GM18907 (cell line): Measurements from ENCODE around the gene ARVCF.

Experiments
- ATAC-seq: cut with Tn5 transposase; IDR thresholded peaks from one replicate; pipeline ENCODE4 v1.9.1; 2021; ENCODE audit warnings: mild to moderate bottlenecking, moderate library complexity; ENCODE audit not compliant: unreplicated experiment

The ARVCF gene

DNA sequence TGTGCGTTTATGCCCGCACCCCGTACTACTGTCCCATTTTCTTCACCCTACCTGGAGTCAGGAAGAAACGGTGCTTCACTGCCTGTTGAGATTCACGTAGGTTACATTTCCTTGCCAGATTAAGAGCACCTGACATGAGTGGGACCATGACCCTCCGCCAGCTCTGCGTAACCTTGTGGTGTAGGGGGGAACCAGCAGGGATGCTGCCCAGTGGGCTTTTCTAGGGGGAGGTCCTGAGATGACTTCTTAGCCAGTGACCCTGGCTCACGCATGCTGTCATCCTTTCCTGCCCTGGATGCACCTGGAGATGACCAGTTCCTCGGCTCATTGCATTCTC, 967 bp upstream of the ARVCF start:
- ATAC-seq: no peak

- no peak for ATAC-seq
Measured at GRCh38 chr22:20015971-20016733, 471 bp downstream of the ARVCF start.

DNA sequence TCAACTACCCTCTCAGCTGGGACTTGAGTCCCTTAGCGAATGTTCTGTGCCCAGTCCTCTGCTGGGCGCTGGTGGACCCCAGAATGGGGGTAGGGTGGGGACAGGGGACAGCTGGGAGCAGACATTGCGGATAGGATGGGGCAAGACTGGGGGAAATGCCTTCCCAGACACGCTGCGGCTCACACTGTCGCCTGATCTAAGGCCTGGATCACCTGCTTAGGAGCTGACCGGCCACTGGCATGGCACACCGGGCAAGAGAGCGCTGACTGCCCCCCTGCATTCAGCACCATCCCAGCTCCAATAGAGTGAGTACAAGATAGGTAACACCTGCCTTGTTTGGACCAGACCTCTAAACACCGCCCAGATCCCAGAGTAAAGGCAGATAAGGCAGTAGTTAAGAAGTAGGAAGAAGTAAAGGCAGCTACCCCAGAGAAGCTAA, 1.4 kb downstream of the ARVCF start:
- no peak for ATAC-seq

- ATAC-seq: no peak
Measured at GRCh38 chr22:20014526-20015186, 2.0 kb downstream of the ARVCF start.

DNA sequence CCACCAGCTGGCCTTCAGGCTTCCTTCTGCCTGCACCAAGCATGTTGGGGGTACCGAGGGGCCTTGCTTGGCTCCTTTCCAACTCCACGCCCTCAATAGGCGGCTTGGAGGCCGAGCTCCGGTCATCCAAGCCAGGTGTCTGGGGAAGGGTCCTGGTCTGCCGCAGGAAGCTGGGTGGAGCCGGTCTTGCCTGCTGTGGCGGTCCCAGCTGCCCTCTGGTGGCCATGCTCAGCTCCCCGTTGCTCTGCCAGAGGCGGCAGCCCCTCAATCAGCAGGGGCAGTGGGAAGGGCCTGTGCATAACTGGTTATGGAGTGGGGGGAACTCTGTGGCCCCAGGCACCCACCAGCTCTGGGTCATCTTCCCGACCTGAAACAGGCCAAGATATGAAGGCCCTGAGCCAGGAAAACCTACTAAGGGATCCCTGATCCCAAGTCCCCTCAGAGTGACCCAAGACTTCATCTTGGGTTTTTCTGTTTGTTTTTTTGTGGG, 3.2 kb downstream of the ARVCF start:
- no peak for ATAC-seq

GRCh38 chr22:20012741-20013331, 3.8 kb downstream of the ARVCF start:
- no peak for ATAC-seq

DNA sequence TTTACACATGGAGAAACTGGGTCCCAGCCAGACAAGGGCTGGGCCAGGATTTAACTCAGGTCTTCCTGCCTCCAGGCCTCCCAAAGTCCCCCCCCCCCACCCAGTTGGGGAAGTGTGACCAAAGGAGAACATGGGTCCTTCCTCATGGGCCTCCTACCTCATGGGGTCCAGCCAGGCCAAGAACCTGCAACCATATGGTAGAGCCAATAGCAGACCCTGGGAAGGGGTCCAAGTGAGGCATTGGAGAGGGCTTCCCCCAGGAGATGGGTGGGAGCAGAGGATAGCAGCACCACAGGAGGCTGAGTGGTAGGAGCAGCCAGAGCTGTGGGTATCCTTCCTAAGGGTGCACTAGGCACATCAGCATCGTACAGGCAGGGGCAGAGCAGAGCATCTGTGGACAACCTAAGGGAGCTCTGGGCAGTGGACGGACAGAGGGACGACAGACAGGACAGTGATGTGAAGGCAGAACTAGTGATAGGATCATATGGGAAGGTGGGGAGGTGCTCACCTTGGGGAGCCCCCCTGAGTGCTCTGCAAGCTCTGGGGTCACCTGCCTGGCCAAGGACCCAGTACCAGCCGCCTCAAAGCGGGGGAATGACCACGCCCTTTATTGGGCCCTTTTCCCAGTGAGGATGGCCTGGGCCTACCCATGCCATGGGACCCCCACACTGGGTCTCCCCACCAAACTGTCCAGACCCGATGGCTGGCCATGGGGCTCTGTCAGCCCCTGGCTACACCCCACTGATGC, 4.5 kb downstream of the ARVCF start:
- ATAC-seq: no peak

- ATAC-seq: no peak
Measured at GRCh38 chr22:20011123-20011992, 5.3 kb downstream of the ARVCF start.

DNA sequence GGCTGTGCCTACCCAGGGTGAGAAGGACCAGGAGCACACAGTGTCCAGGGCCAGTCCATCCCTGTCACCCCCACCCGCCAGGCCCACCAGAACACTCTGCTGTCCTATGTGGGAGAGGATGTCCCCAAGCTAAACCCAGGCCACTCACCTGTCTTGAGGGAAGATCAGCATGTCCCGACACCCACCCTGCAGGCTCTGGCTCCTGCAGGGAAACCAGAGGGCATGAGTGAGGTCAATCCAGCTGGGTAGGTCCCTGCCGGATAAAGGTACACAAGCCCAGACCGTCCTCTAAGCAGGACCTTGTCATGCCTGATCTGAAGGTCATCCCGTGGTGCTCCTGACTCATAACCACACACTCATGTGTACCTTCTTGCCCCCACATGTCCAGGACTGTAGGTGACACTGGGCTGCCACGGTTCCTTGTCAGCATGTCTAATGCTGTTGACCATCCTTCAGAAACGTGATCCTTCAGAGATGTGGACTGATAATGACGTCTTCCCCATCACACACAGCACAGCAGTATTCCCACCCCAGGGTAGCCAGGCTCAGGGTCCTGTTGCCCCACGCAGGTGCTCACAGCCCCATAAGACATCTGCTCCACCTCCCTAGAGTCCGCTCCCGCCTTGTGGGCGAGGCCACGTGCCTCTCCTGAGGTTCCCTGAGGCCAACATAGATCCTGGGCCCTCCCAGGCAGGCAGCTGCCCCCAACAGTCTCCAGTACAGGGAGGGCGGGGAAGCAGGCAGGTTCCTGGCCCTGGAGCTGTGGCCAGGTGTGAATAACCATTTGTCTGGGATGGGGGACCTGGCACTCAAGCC, 6.1 kb downstream of the ARVCF start:
- ATAC-seq: no peak

GRCh38 chr22:20009582-20010306, 6.9 kb downstream of the ARVCF start:
- no peak for ATAC-seq

GRCh38 chr22:20009018-20009491, 7.6 kb downstream of the ARVCF start:
- no peak for ATAC-seq

DNA sequence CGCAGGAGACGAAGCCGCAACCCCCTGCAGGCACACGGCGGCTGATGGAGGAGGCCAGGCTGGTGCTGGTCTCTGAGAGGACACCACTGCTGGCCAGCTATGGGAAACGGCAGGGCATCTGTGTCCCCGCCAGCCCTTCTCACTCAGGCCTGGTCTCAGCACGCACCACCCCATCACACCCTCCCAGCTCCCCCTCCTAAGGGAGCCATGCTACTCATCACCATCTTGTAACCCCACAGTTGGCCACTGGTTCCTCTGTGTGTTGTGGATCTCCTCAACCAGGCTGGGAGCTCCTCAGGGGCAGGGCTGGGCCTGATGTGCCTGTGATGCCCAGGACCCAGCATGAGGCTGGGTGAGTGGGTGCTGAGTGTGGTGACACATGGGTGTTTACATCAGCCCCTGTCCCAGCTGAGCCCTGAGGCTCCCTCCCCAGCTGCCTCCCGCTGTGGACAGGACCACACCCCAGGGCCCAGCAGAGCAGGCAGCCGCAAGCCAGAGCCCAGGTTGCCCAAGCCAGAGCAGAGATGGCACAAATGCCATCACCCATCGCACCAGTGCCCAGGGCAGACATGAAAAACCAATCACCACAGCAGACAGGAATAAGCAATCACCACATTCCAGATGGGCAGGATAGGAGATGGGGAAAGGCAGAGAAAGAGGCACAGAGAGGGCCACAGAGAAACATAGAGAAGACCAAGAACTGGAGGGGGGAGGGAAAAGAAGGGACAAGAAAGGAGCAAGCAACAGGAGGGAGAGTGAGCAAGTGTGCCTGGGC, 8.2 kb downstream of the ARVCF start:
- ATAC-seq: no peak

GRCh38 chr22:20004464-20004863, 12.2 kb downstream of the ARVCF start:
- ATAC-seq: no peak

- ATAC-seq: no peak
Measured at GRCh38 chr22:20003304-20003703, 13.3 kb downstream of the ARVCF start.

- ATAC-seq: no peak
Measured at GRCh38 chr22:20002636-20003035, 14.0 kb downstream of the ARVCF start.

DNA sequence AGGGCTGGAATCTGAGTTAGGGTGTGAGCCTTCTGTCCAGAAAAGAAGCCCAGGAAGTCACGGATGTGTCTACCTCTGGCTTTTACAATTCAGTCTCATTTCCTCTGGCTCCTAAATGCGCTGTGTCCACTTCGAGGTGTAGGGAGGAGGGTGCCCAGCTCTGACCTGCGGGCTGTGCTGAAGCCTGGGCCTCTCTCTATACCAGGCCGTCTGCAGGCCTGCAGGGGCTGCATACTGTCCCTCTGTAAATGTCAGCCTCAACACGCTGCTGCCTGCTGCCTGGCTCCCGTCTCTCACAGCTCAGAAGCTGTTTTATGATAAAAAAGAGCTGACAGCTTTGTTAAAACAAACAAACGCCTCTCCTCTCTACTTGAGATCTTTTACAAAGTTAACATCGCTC, 14.5 kb downstream of the ARVCF start:
- ATAC-seq: no peak

DNA sequence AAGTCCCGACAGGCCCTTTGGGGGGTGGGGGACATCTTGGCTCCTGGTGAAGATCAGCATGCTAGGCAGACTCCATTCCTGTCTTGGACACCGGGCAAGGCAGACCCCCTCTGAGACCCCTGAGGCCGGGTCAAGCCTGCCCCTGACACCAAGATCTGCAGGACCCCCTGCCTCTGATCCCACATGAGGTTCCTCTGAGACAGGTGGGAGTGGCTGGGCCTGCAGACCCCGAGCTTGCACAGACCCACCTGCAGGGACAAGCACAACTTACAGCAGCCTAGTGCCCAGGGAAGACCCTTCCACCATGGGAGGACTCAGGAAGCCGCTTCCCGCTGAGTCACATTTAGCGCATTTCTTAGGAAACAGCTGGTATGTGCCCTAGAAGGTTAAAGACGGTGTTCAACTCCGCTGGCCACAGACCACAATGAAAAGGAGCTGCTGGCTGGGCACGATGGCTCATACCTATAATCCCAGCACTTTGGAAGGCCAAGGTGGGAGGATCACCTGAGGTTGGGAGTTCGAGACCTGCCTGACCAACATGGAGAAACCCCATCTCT, 15.5 kb downstream of the ARVCF start:
- ATAC-seq: no peak
